GM19463 (cell line): ENCODE results near the gene GSK3B.

ENCODE experiments used
- ATAC-seq: cut with Tn5 transposase; IDR thresholded peaks from one replicate; pipeline ENCODE4 v1.9.1; 2021; ENCODE audit warnings: mild to moderate bottlenecking, moderate library complexity; ENCODE audit not compliant: unreplicated experiment

Gene GSK3B

DNA sequence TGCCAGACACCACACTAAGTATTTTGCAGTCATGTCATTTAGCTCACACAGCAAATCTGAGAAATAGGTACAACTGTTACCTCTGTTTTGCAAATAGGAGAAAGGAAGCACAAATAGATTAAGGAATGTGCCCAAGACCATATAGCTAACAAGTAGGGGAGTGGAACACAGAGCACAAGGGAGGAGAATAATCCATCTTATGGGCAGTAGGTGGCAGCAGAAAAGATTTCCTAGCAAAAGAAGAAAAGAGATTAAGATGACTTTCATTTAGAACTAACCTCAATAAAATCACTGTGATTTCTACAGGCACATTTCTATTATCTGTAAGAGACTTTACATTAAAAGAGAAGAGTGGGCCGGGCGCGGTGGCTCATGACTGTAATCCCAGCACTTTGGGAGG is 263.2 kb downstream of the GSK3B start:
- no peak for ATAC-seq

DNA sequence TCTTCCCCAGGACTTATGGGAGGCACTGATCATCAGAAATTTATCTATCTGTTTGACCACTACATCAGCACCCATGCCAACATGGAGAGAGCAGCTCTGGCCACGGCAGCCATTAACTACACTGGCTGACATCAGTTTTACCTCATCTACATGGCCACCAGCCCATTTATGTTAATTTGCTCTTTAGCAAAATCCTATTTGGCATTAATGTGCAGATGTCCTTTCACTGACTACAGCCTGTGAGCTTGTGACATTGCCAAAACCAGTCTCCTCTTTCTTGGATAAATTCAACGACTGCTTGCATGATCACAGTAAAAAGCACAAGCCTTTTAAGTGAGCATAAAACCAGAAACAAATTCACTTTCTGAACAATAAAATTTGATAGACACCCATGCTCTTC is 264.8 kb downstream of the GSK3B start:
- ATAC-seq: no peak

DNA sequence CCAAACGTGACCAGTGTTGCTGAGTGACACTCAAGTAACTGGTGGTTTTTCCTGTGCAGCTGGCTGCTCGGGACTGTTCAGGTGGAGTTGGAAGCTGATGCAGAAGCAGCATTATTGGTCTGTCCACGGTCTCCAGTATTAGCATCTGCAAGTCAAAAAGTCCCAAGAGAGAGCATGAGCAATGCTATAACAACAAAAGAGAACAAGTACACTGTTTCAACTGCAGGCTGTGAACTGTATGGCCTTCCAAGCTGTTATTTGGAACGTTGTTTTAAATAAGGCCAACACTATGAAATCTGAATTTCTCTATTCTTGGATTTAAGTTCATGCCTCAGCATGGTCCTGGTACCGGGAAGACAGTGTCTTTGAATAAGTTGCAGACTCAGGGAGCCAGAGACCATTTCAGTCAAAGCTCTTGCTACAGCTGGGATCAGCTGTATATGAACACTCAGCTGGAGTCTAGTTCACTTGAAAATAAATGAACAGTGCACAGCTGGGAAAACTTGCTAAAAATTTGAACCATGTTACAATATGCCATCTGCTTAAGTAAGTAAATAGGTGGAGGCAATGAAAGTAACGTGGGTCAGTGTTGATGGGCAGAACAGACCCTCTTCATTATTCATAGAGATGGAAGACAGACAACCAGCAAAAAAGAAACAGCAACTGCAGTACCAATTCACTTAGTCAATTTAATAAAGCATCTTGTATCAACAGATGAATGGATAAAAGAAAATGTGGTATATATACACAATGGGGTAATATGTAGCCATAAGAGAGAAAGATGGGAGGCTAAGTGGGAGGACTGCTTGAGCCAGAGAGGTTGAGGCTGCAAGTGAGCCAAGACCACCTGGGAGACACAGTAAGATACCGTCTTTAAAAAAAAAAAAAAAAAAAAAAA is 267.3 kb downstream of the GSK3B start:
- ATAC-seq: no peak

GRCh38 chr3:119825820-119826219 is 268.4 kb downstream of the GSK3B start:
- ATAC-seq: no peak

DNA sequence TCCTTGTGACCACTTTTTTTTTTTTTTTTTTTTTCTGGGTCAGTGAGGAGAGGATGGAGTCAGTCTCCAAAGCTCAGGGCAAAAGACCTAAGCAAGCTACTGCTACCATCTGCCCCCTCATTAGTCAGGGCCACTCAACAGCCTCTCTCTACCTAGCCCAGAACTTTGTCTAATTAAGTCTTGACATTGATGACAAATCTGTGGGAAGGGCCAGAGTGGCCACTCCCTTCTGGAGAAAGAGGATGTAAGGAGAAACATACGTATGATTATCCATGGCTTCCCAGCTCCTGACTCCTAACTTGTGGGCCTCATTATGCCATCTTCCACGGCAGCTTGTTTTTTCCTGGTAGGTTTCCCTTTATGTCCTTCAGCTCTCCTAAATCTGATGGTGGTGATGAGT is 274.4 kb downstream of the GSK3B start:
- no peak for ATAC-seq

- ATAC-seq: no peak
Observed at GRCh38 chr3:119818937-119819336, 275.3 kb downstream of the GSK3B start.

DNA sequence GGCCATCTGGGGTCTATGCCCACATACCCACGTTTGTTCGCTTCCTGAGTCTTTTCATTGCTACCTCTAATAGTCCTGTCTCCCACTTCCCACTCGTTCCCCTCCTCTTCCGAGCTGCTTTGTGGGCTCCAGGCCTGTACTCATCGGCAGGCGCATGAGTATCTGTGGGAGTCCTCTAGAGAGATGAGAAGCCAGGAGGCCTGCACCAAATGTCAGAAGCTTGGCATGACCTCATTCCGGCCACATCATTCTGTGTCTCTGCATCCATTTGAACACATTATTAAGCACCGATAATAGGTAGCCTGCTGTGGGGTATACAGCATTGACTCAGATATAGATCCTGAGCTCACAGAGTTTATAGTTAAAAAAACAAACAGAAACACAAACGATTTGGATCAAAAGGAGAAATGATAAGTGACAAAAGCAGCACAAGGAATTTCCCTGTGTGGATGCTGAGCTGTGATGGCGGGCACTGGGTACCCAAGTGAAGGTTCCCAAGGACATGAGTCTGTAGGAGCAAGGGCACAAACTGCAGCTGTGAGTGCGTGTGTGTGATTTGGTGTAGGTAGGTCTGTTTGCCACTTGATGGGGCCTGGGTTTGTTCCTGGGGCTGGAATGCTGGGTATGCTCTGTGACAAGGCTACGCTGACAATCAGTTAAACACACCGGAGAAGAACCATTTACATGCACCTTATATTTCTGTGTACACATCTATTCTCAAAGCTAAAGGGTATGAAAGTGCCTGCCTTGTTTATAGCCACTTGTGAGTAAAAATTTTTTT is 276.5 kb downstream of the GSK3B start:
- no peak for ATAC-seq

DNA sequence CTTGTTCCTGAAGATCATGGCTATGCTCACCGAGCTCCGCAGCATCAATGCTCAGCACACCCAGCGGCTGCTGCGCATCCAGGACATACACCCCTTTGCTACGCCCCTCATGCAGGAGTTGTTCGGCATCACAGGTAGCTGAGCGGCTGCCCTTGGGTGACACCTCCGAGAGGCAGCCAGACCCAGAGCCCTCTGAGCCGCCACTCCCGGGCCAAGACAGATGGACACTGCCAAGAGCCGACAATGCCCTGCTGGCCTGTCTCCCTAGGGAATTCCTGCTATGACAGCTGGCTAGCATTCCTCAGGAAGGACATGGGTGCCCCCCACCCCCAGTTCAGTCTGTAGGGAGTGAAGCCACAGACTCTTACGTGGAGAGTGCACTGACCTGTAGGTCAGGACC is 277.2 kb downstream of the GSK3B start:
- no peak for ATAC-seq

- ATAC-seq: no peak
Observed at GRCh38 chr3:119815716-119816115, 278.5 kb downstream of the GSK3B start.

GRCh38 chr3:119812491-119813058 is 281.7 kb downstream of the GSK3B start:
- ATAC-seq: no peak

DNA sequence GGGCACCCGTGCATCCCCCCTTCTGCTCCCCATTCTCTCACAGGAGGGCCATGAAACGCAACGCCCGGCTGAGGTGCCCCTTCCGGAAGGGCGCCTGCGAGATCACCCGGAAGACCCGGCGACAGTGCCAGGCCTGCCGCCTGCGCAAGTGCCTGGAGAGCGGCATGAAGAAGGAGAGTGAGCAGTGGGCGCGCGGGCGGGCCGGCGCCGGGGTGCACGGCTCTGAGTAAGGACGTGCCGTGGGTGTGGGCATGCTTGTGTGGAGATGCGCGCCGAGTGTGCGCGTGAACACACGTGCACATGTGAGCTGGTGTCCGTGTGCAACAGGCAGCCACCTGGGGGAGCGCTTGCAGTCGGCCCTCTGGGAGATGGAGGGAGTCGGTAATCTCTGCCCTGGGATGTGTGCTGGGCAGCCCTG is 284.2 kb downstream of the GSK3B start:
- ATAC-seq: peak; percentile 82

DNA sequence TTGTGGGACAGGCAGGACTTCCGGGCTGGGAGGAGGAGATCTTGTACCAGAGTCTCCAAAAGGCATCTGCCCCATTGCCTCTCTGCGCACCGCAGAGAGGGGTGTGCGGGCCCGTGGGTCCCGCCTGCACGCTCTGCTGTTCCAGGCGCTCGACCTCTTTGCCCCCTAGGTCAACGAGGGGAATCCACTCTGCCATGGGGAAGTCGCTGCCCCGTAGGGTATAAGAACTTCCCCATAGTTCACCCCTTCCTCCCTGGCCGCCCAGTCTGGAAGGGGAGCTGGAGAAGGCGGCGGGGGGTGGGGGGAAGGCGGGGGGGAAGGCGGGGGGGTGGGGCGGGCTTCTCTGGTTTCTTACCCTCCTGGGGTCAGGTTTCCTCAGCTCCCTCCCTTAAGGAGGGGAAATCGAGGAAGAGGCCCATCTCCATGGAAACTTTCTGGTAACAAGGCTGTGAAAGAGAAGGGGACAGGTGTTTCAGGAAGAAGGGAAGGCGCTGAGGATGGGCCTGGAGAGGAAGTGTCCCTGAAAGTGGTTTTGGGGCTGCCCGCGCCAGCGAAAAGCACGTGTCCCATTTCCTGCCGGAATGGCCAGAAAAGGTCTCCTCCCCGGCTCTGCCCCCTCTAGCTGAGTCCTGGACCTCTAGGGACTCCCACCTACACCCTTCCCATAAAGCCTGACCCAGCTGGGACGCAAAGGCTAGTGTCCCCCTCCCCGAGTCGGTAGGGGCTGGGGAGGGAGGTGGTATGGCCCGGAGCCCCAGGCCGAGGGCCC is 284.8 kb downstream of the GSK3B start:
- ATAC-seq: peak; percentile 36

- ATAC-seq: no peak
Observed at GRCh38 chr3:119808843-119809242, 285.4 kb downstream of the GSK3B start.

DNA sequence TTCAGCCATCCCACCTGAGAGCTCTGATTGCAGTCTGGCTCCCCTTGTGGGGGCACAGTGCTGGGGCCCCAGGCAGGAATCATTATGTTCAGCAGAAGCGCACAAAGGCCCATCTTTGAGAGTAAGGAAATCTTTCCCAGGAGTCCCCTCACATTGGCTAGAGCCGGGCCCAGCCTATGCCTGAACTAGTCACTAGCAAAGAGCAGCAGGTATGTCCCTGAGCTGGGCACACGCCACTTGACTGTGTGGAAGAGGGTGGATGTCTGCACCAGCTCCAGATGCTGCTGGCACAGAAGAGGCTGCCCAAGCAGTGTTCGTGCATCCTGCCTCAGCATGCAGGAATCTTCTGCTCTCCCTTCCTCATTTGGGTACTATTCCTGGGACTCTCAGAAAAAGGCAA is 286.0 kb downstream of the GSK3B start:
- ATAC-seq: no peak

DNA sequence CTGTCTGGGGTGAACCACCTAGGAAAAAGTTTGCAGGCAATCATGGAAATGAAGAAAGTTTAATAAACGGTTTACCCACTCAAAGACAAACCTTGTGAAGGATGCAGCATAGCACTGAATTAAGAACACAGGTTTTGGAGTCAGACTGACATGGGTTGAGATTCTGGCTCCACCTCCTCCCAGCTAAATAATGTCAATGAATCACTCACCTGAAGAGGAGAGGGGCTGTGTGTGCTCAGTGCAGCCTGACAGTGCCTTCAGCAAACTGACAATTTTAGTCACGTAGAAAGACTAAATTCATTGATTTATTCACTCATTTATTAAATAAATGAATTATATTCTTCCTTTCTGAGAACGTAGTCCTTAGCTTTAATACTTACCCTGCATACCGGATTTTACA is 293.4 kb downstream of the GSK3B start:
- ATAC-seq: no peak

- no peak for ATAC-seq
Observed at GRCh38 chr3:119796785-119797184, 297.5 kb downstream of the GSK3B start.

- ATAC-seq: no peak
Observed at GRCh38 chr3:119796368-119796767, 297.9 kb downstream of the GSK3B start.

DNA sequence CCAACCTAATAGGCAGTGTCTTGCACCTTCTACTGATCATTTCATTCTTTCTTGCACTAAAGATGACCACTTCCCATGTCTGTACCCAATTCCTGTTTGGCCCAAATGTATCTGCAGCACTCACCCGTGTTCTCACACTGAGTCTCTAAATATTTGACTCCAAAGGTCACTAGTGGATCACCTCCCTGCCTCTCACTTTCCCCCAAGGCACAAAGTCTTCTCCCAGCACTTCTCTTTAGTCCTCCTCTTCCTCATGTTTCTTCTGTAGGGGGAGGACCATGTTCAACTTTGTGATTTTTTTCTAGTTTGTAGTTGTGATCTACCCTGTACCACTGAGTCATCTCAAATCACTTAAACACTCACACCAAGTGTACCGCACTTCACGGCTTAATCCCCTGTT is 298.4 kb downstream of the GSK3B start:
- ATAC-seq: no peak

DNA sequence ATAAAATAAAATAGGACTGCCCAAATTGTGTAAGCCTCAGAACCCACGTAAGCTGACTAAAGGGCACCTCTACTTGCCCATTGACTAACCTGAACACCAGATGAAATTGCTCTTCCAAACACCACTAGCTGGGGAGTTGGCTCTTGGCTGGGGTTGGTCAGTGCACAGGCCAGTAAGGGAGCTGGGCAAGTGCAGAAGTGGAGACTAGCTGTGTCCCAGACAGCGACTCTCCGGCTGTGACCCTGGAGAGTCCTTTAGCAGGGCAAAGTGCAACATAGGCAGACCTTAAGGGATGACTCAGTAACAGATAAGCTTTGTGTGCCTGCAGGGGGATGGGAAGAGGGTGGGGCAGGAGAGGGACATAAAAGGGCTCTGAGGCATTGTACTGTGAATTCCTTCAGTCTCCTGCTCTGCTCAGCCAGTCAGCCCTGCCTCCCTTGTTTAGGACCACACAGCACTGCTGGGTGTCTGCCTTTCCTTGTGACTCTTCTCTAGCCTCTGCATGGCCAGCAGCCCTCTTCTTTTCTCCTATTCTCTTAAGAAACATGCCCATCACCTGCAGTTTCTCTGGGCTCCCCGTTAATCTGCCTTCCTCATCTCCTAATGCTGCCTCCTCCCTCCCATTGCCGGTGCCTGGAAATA is 299.2 kb downstream of the GSK3B start:
- ATAC-seq: no peak

GRCh38 chr3:119794401-119794800 is 299.8 kb downstream of the GSK3B start:
- ATAC-seq: no peak

GRCh38 chr3:119792270-119792669 is 302.0 kb downstream of the GSK3B start:
- no peak for ATAC-seq
